Stimulated activated CD4-positive, alpha-beta T cell treated with anti-CD3 and anti-CD28 coated beads, Interleukin-12 subunit alpha, Interleukin-12 subunit beta, amount 100 ng/mL, for 4 hours (primary cell): ENCODE results near the gene FLNB.

ENCODE experiments used
- DNase-seq: peaks from one replicate; pipeline ENCODE4 v3.0.0-alpha.2; 2020

The FLNB gene

DNA sequence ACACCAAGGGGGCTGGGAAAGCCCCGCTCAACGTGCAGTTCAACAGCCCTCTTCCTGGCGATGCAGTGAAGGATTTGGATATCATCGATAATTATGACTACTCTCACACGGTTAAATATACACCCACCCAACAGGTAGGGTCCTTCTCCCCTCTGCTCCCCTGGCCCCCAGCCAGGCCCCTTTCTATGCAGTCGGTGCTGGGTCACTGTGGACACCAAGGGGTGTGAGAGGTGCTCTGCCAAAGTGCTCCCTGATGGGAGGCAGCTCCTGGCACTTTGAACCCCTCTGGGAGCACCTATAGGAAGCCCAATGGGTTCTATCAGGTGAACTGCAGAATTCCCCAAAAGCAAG, 103.9 kb downstream of the FLNB start:
- no peak for DNase-seq

DNA sequence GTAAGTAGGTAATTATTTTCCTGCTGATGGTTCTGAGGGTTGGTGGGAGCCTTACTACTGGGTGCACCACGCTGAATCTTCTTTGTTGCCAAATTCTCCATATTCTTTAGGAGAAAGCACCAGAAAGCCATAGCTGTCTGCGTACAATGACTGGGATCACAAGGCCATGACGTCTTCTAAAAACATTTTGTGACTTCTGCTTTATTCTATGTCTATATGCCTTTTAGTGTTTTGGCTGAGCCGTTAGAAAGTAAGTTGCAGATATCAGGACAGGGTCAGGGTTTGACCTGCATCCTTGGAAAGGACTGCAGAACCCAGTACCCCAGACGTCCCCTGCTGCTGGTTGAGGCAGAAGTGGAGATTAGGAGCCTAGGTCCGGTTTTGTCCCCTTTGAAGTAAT, 107.0 kb downstream of the FLNB start:
- no peak for DNase-seq

DNA sequence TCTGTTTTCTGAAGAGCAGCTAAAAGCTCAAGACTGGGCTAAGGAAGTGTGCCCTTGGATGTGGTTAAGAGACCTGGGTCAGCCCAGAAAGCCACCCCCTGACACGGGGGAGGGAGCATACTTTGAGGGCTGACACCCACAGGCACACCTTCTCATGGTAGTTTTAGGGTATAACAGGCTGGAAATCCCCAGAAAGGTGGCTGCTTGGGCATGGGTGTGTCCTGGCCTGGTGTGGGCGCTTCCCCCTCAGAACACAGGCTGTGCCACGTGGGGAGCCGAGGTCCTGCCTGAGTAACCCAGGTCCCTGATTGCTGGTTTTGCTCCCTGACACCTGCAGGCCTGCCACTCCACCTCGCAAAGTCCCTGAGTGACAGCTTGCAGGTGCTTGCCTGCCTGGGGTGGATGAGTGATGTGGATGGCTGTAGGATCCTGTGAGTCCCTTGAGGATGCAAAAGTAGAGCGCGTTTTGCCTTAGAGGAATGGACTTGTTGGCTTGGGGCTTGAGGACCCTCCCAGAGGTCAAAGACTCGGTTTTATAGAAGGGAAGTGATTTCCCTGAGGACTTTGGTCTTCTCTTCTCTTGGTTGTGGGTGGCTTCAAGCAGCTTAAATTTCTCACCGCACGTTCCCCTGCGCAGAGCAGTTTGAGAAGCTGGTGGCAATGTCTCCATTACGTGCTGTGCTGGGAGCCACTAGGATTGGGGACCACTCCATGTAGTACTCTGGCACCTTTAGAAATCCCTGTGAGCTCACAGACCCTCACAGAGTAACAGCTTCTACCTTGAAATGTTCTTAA, 108.1 kb downstream of the FLNB start:
- DNase-seq, result peak; percentile 12

DNA sequence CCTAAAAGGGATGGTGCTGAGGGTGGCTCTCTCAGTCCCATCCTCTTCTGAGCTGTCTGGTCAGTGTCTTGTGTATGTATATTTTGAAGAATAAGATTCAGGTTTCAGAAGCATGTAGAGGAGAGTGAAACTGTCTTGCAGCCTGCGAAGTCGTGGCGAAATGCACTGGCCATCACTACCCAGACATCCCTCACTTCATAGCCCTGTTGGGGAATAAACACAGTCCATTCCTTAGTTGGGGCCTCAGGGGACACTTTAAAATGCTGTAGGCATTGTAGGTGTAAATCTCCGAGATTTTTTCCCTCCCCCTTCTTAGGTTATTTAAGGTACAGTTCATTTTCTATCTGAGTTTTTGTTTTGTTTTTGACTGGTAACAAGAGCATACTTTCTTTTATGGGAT, 108.8 kb downstream of the FLNB start:
- no peak for DNase-seq

DNA sequence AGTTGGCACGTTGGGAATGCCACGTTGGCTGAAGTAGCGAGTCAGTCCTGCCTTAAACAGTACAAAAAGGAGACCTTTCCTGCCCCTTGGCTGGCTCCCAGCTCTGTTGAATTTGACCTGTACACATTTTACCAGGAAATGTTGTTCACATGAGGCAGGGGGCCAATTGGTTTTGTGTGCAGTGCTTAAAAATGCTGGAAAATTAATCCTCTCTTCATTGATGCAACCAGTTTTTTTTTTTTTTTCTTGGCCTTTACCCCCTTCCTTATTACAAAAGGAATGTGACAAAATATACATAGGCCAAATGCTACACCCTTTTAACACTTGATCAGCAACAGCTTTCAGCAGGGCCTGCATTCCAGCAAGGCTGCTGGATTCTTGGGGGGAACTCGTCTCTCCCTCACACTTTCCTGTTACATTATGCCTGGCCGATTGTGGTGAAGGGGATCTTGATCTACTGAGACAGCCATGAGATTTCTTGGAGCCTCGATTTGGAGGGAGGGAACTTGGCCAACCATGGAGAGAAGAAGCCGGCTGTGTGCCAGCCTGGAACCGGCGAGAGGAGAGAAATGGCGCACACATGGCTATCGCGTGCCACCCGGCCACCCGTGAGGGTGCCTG, 109.4 kb downstream of the FLNB start:
- no peak for DNase-seq

DNA sequence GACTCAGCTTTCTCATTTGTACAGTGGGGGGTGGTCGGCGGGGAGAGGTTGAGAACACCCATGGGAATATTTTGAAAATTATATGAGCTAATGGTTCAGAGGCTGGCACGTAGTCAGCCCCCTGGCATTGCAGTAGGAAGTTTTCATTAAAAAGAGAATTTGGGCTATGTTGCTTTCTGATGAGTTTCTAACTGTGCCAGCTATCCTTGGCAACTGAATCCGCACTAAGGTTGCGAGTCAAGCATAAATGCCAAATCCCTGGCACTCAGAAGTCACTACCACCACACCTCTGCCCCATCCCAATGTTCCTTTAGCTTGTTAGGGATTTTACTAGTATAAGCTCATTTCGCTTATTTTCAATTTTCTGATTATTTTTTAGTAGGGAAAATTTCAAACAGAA, 111.0 kb downstream of the FLNB start:
- DNase-seq, result no peak

DNA sequence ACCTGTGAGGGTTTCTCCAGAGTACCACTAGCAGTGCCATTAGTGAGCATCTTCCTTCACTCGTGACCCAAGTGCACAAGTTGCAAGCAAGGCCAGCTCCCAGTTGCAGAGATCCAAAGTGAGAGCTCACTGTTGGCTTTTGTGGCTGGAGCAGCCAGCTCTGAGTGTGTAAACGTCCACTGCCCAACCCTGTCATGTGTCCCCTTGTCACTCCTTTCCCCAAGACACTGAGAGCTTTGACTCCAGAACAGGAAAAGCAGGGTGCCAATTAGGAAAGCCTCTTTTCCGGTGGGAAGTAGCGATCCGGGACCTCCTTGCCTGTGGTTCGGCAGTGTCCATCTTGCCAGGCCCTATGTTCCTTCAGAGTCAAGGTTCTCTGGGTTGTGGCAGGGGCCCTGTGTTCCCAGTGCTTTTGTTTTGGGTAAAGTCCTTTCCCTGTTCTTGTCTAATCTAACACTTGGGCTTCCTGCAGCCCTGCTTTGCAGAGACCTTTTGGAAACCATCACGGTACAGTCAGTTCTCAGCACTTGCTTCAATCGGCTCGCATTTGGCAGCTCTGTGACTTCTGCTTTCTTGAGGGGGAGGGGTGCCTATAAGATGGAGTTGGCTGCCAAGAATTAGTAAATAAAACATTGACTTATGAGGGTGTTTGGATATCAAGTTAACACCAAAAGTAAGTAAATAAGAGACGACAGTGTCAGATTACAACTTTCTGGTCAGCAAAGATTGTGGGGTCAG, 112.0 kb downstream of the FLNB start:
- DNase-seq, result no peak

DNA sequence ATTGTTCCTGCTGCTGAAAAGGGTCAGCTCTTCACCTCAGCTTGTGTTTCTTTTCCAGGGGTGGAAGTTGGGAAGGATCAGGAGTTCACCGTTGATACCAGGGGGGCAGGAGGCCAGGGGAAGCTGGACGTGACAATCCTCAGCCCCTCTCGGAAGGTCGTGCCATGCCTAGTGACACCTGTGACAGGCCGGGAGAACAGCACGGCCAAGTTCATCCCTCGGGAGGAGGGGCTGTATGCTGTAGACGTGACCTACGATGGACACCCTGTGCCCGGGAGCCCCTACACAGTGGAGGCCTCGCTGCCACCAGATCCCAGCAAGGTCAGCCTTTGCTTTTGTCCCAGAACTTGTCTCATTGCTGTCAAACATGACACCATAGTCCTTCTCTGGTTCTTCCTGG, 113.0 kb downstream of the FLNB start:
- no peak for DNase-seq

DNA sequence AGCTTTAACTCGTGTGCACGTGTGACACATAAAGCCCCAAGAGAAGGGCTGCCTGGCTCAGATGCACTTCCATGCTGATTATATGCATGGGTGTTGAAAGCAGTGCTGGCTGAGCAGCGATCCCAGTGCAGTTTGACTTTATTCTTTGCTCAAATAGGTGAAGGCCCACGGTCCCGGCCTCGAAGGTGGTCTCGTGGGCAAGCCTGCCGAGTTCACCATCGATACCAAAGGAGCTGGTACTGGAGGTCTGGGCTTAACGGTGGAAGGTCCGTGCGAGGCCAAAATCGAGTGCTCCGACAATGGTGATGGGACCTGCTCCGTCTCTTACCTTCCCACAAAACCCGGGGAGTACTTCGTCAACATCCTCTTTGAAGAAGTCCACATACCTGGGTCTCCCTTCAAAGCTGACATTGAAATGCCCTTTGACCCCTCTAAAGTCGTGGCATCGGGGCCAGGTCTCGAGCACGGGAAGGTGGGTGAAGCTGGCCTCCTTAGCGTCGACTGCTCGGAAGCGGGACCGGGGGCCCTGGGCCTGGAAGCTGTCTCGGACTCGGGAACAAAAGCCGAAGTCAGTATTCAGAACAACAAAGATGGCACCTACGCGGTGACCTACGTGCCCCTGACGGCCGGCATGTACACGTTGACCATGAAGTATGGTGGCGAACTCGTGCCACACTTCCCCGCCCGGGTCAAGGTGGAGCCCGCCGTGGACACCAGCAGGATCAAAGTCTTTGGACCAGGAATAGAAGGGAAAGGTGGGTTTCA, 114.9 kb downstream of the FLNB start:
- no peak for DNase-seq

DNA sequence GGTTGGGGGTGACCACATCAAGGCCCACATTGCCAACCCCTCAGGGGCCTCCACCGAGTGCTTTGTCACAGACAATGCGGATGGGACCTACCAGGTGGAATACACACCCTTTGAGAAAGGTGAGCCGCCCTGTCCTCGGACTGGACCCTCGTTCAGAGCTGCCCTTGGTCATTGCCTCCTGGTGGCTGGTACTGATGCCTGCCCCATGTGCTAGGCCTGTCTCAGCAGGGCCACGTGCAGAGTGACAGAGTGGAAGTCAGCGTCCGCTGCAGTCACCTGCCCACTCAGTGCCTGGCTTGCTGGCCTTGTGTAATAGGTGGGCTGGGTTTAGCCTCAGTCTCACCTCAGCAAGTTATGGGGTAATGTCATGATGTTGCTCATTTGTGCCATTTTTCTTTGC, 116.2 kb downstream of the FLNB start:
- DNase-seq, result no peak

DNA sequence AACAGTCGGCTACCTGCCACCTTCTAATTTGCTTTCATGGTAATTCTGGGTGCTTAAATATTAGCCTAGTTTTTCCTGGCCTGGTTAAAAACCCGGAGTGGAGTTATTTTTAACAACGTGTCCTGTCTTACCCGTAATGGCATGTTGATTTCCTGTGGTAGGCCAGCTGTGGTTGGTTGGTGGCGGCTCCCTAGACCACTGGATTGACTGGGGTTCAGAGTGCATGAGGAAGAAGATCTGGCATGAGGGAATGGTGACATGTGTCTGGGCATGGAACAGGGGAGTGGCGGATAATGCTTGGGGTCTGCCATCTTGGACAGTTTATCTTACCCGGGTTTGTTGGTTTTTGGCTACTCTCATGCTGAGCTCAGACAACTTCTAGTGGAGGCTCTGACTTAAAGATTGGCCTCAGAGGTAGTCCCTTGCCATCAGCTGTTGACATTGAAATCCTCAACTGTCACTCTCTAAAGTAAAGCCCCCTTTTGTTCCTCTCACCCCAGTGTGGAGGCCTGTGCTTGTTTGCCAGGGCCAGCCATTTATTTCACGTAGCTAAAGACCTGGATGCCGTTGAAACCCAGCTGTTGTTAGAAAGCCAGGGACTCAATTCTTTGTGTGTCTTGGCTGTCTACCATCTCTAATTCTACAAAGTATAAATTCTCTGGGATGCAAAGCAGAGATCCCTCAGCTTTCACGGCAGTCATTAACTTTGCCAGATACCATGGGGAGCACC, 121.0 kb downstream of the FLNB start:
- no peak for DNase-seq

DNA sequence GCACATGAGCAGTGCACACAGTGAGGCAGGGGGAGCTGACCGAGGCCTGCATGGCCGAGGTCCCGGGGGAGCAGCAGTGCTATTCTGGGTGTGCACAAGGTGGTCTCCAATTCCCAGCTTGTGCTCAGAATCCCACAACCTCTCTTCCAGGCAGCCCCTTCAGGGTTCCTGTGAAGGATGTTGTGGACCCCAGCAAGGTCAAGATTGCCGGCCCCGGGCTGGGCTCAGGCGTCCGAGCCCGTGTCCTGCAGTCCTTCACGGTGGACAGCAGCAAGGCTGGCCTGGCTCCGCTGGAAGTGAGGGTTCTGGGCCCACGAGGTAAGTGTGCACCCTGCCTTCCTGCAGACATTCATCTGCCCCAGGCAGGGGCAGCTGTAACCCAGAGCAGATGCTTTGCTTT, 122.4 kb downstream of the FLNB start:
- no peak for DNase-seq

DNA sequence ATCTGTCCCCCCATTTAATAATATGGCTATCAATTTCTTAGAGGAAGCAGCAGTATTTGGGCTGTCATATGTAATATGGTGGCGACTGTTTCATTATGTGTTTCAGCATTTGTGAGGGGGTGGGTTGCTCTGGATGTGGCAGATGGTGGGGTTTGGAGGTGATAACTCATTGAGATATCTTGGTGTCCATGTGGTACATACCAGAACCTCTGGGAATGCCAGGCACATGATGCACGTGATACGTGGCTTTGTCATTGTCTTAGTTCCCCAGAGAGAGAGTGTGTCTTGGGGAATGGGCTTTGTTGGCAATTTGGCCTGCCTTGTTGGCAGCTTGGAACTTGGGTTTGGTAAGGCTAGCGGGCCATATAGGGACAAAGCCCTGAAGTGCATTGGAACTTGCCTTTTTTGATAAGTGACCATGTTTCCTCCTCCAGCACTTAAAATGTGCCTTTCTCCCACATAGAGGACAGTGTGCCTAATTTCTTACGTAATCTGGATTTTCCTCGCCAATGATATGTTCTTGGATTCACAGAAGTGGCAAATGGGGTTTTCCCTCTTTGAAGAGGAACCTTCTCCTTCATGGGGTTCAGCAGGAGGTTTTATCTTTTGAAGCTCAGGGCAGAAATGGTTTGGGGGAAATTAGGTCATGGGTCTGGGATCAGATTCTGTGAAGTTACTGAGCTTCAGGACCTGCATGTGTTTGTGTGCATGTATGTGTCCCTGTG, 123.0 kb downstream of the FLNB start:
- DNase-seq, result no peak

DNA sequence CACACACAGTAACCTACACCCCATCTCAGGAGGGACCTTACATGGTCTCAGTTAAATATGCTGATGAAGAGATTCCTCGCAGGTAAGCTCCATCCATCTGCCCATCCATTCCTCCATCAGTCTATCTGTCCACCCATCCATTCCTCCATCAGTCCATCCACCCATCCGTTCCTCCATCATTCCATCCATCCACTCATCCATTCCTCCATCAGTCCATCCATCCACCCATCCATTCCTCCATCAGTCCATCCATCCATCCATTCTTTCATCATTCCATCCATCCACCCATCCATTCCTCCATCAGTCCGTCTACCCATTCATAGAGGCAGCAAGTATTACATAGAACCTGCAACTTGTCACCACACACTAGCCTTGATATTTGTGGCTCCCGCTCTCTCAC, 124.6 kb downstream of the FLNB start:
- no peak for DNase-seq

DNA sequence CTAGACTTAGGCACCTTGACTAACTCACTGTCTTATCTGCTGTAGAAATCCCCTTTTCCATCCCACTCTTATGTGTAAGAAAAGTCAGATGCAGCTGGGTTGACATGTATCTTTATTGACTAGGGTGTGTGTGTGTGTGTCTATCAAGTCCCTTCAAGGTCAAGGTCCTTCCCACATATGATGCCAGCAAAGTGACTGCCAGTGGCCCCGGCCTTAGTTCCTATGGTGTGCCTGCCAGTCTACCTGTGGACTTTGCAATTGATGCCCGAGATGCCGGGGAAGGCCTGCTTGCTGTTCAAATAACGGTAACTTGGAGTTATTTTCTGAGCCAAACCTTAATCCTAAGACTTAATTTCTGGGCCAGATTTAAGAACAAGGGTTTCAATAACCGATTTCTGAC, 126.2 kb downstream of the FLNB start:
- no peak for DNase-seq

DNA sequence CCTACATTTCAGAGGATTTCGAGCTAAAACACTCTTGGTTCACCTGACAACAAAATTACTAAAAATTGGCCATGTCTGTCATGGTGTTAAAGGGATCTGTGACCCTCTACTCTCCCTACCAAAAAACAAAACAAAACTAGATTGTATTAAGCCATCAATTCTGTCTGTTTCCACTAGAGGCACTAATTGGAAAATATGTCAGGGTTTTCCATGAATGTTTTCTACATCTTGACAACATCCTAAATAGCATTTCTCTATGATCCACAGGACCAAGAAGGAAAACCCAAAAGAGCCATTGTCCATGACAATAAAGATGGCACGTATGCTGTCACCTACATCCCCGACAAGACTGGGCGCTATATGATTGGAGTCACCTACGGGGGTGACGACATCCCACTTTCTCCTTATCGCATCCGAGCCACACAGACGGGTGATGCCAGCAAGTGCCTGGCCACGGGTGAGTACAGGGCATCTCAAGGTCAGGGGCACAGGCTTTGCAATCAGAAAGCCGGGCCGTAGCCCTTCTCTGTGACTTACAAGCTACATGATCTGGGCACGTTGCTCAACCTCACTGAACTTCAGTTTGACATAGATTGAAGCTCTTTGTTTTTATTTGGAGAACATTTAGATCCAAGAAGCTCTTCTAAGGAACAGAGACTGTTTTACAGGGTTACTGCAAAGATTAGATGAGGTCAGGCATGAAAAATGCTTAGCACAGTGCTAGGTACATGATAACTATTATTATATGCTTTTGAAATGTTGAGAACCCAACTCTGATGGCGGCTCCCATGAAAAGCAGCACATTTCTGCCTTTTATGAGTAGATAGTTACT, 127.7 kb downstream of the FLNB start:
- no peak for DNase-seq

DNA sequence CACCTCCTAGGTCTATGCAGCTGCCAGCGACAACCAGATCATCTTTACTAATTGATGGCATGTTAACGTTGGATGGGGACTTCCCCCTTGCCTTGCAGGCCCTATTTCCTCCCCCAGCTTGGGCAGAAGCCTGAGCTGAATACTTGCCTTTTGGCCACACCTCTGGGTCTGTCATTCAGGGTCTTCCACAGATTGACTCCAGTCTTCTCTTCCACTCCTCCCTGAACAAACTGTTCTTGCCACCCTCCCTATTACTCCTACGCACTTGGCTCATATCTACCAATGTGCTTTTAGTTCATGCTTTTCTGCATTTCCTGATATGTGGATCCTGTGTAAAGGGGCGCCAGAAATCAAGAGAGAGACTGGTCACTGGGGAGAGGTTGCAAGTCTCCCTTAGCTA, 129.1 kb downstream of the FLNB start:
- DNase-seq, result no peak

DNA sequence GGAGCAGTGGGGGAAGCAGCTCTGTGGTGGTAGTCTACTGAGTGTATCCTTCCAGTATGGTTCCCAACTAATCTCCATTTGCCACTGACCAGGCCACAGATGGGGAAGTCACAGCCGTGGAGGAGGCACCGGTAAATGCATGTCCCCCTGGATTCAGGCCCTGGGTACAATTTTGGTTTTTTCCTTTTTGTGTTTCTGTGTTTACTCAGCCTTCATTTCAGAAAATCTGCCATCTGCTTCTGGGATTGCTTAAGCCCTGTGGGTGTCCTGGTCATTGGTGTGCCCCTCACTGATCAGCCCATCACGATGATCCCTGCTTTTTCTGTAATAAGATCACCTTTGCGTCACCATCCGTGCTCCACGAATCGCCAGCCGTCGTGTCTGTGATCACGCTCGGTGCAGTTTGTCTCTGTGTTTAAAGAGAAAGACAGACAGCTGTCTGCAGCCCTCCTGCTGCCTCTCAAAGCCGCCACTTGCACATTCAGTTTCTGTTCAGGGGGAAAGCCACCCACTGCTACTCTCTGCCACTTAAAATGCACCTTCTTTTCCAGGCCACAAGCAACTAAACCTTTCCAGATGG, 133.6 kb downstream of the FLNB start:
- no peak for DNase-seq

DNA sequence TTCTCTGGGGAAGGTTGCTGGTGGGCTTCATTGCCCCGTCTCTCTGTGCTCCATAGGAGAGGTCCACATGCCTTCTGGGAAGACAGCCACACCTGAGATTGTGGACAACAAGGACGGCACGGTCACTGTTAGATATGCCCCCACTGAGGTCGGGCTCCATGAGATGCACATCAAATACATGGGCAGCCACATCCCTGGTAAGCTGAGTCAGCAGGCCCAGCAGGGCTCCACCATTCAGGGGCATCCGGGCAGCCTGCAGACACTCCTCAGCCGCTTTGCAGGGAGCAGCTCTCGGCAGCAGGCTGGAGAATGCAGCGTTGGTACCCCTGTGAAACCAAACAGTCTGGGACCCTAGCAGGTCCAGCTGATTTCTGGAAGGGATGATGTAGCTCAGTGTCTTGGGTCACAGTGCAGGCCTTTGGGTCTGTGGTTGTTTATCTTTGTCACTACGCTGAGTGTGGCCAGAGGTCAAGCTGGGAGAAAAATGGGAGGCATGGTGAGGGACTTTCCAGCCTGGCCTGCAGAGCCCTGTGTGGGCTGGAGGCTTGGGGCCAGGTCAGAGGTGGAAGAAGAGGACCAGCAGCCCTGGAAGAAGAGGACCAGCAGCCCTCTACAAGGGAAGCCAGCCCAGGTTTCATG, 135.3 kb downstream of the FLNB start:
- no peak for DNase-seq
